GM04504 (cell line): Measurements from ENCODE around the gene NRG3.

Source experiments
- DNase-seq: peaks from one replicate; pipeline ENCODE4 v3.0.0-alpha.2; 2012; ENCODE audit warnings: low read depth

Gene NRG3

GRCh38 chr10:82394122-82394521, 519.1 kb downstream of the NRG3 start:
- no peak for DNase-seq

DNA sequence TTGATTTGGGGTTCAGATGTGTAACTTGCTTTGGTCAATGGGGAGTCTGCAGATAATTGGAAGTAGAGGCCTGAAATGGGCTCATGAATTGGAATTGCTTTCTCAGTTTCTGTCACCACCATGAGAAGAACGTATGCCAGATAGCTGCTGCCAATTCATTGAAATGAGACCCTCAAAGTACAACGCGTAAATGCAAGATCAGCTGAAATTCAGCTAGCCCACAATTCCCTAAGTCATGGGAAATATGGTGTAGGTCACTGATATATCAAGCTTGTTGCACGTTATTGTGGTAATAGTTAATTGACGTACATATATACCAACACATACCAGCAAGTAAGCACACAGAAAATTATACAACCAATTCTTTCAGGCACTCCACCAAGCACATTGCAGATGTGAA, 520.0 kb downstream of the NRG3 start:
- no peak for DNase-seq

- DNase-seq = no peak
Observed at GRCh38 chr10:82396886-82397285, 521.9 kb downstream of the NRG3 start.

DNA sequence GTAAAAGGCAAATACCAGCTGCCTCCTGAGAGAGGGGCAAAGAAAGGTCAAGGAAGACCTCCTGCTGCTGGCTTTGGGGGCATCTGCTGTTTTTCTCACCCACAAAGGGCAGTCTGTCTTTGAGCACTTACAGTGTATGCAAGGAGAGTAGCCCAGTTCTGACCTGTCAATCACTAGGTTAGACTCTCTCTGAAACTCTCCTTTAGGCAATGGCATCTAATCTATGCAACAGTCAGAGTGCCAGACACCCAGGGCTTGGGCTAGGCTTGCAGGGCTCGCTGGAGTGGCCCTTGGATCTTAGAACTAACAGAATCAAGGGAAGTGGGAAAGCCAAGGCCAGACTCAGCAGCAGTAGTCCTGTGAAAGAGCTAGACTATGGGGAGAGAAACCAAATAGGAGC, 522.9 kb downstream of the NRG3 start:
- DNase-seq = no peak

DNA sequence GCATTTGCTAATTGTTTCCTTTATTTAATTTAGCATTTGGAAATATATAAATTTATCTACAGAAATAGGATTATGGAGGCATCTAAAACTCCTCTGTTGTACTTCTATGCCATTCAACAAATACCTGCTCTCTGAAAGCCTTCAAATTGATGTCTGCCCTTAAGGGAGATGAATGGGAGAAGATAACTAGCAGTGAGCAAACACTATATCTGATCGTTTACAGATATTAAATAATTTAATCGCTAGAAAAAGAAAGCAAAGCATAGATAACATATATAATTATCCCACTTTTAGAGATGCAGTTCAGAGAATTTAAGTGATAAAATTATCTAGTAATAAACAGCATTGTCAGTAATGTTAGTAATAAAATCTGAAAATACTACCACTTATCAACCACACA, 524.9 kb downstream of the NRG3 start:
- no peak for DNase-seq

DNA sequence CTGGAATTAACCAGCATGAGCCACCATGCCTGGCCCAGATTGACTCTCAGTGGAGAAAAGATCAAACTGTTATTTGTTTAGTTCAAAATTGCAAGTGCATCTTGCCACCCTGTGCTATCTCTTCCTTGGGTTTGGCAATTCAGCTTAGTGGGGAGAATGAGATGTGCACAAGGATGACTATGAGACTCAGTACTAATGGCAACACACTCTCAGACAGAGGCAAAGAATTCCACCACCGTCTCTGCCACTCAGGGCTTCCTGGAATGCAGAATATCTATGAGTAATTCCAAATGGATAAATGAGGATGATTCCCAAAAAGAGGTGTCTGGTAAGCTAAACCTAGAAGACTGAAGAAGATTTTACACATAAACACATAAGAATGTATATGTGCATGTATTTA, 525.8 kb downstream of the NRG3 start:
- DNase-seq = no peak

DNA sequence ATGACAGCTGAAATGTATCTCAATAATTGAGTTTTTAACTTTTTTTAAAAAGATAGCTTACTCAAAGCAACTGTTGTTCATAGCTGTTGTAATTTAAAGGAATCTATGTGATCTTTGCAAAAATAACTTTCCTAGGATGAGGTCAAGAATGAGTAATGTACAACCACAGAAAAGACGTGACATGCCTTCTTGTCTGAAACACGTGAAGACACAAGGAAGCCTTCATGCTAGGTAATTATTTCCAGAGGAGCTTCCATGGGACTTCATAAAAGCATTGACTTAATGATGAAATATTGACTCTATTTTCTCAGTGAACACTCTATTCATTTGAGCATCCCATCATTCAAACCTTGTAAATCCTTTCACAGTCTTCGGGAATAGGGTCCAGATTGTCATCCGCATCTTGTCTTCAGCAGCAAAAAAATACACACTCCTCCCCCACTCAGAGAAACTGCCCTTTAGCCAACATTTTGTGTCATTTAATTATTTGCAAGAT, 528.0 kb downstream of the NRG3 start:
- no peak for DNase-seq

- no peak for DNase-seq
Observed at GRCh38 chr10:82409671-82410070, 534.7 kb downstream of the NRG3 start.

GRCh38 chr10:82411416-82411815, 536.4 kb downstream of the NRG3 start:
- DNase-seq = no peak

- no peak for DNase-seq
Observed at GRCh38 chr10:82420001-82420400, 545.0 kb downstream of the NRG3 start.

DNA sequence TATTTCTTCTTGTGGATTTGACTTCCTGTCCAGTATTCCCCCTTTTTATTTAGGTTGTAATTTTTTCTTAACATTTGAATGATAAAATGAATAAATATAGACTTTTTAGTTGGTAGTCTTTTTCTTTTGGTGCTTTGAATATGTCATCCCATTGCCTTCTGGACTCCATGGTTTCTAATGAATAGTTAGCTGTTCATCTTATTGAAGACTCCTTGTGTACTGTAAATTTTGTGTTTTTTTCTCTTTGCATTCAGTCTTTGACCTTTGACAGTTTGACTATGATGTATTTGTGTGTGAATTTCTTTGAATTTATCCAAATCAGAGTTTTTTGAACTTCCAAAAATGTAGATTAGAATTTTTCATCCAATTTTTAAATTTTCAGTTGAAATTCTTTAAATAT, 554.3 kb downstream of the NRG3 start:
- no peak for DNase-seq

DNA sequence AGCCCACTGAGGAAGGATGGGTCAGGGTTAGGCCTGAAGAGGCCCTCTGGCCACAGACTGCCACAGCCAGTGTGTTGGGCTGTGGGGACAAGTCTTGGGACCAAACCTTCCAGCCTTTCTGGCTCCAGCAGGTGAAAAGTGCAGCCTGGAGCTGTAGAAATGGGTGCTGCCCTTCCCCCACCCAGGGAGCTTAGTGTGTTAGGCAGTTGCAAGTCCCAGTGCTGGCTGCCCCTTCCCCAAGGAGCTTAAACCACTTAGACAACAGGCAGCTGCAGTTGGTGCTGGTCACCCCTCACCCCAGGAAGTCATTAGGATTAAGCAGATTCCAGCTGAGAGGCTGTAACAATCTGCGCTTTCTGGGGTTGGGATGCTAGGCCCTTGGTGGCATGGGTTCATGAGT, 563.3 kb downstream of the NRG3 start:
- DNase-seq = no peak

DNA sequence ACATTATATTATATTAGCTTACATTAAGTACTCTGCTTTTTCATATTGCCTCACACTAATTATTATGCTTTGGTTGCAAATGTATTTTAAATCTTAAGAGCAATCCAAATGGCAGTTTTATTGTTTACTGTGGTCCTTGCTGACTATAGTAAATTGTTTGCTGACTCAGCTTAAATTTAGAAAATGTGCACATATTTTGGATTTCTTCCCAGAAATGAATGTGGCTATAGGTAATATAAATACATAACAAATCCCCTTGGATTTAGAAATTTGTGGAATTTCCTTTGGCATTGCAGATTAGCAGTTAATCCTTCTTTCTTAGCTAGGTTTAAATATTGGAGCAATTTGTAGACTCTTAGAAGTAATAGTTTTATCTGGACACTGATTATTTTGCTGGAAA, 565.8 kb downstream of the NRG3 start:
- no peak for DNase-seq

- DNase-seq = no peak
Observed at GRCh38 chr10:82452046-82452445, 577.1 kb downstream of the NRG3 start.

GRCh38 chr10:82452676-82453075, 577.7 kb downstream of the NRG3 start:
- no peak for DNase-seq

DNA sequence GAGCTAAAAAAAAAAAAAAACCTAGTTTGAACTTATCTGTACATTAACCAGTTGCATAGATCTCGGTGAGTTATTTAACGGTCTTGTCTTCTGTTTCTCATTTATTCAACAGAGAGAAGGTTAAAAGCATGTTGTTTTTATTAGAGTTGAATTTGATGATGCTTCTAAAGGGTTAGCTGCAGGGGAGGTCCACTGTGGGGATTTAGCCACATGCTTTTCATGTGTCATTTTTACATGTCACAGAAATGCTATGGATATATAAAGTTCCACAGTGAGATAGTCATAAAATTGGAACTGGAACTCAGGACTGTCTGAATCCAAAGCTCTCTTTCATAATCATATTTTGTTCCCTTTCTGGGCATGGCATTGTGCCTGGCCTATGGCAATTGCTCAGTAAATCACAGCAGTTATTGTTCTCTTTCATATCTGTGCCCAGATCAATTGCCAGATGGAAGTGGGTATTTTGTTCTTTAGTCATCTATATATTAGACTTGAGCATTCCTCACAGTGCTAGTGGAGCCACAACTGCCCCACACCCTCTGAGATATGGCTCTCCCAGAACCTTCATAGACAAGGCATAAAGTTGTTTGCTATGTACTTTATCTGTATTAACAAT, 578.8 kb downstream of the NRG3 start:
- DNase-seq = no peak

DNA sequence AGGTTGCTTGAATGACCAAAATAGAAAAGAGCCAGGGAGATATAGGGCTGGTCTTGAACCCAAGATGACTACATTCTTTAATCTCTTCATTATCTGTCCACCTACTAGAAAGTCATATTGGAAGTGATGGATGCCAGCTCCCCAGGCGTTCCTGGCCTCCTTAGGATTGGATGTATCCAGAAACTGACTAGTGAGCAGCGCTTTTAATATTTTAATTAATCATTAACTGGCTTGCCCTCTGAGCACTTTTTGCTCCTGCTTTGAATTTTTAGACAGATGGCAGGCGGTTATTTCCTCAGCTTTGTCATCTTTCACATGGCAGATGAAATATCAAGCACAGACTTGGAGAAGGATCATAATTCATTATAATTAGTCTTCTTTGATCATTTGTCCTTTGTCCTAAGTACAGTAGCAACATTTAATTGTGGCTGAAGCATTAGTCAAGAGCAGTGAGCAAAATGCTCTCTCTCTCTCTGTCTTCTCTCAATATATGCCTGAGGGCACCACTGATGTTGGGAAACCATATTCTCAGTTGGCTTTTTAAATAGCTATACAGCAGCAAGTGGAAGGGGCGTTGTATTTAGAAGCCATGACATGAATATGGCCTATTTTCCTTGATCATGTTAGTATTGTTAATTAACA, 588.0 kb downstream of the NRG3 start:
- DNase-seq = no peak

DNA sequence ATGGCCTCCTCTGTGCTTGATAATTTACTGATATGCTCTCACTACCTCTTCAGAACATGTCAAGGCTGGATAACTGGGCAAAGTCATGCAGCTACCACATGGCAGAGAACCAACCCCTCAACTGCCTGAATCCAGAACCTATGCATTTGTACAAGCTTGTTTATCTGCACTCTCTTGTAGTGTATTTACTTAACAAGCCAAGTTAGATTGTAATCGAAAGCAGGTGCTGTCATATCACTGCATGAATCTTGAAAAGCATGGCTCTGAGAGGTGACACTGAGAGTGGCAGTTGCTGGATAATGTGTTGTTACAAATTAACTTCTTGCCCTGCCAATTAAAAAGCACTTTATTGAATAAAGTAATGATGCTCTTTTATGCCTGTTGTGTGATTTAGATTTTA, 588.6 kb downstream of the NRG3 start:
- DNase-seq = no peak

GRCh38 chr10:82464191-82464818, 589.3 kb downstream of the NRG3 start:
- DNase-seq = no peak

DNA sequence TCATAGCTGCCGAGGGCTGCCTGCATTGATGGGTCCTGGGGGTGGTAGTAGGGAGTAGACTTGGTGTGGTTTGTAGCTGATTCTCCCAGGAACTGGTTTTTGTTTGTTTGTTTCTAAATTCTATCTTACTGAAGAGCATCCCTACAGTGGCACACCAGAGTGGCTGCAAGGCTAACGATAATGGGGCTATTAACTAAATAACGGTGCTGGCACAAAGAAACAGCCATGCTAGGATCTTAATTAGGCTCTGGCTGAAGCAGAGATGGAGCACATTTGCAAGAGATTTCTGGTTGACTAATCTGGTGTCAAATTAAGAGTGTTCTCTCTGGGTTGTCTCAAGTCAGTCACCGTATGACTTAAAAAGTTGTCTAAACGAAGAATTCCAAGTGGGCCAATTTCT, 590.0 kb downstream of the NRG3 start:
- DNase-seq = no peak

- no peak for DNase-seq
Observed at GRCh38 chr10:82468453-82468852, 593.5 kb downstream of the NRG3 start.

DNA sequence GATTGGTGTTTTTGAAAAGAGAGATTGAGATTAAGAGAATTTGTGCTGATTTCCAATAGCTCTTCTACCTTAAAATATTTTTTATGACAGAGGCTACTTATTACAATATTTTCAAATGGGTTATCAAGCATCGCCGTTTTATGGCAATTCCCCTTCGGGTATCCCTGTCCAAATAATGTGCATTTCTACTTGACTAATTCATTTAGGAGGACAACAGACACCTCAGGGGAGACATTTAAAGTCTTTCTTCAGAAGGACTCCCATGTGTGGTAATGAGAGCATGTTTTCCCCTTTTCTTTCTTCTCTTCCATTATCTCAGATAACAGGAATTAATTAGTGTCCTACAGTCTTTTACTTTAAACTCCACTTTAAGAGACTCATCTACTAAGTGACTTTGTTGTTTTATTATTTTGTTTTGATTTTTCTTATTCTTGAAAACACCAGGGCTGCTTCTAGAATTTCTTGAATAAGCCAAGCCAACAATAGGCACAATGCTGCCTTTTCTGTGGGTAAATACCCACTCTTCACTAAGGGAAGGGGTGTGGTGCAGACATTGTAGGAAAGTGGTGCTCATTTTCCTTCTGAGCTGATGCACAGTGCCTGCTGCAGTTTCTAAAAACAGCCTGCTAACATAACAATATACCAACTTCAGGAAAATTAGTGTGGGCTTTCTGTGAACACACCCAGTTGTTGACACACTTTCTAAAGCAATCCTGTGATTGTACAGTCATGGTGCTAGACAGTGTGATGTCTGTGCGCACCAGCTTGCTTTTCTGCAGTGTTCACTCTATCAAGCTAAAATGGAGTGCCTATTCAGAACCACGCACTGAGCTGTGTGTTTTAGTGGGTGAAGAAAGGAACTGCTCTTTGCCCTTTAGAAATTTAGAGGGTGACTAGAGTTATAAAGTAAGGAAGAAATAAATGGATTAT, 597.7 kb downstream of the NRG3 start:
- no peak for DNase-seq

DNA sequence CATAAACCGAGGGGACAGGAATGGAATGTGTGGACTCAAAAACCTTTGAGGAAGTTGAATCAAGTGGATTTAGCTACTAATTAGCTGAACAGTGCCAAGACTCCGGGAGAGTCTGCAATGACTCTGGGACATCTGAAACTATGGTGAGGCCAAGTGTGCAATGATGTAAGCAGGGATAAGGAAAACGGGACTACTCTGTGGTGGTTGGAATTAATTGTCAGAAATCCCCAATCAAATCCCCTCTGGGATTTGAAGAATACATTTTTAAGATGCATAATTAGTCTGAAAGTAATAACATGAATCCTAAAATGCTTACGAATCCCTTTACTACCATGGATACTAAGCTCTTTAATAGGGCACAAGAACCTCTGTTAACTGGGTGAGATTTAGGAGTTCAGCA, 602.8 kb downstream of the NRG3 start:
- no peak for DNase-seq
